Activated CD4-positive, alpha-beta memory T cell treated with anti-CD3 and anti-CD28 coated beads for 36 hours (primary cell): ENCODE data around the gene KCND3. TPM values are rescaled to one million over a fixed set of nuclear protein-coding genes. Genes with fewer than 3 reads are reported as not detected.

ENCODE experiments used
- CTCF ChIA-PET: fragments of 350-600 bp; sonication (Branson Sonifier 250); formaldehyde crosslinking; loops from one replicate; lab custom pipeline; 2021; ENCODE audit warnings: antibody characterized with exemption, inconsistent platforms; lab: Charles Lee
- POLR2A ChIA-PET: fragments of 350-600 bp; sonication (Branson Sonifier 250); formaldehyde crosslinking; loops from one replicate; lab custom pipeline; 2021; ENCODE audit warnings: antibody characterized with exemption; lab: Charles Lee
- DNase-seq: peaks from one replicate; pipeline ENCODE4 v3.0.0-alpha.2; 2020
- H3K27ac Mint-ChIP-seq: one replicate; pipeline ENCODE4 v1.8.0; 2021; ENCODE audit warnings: mixed read lengths
- H3K27me3 Mint-ChIP-seq: one replicate; pipeline ENCODE4 v1.8.0; 2021; ENCODE audit warnings: mixed read lengths
- H3K36me3 Mint-ChIP-seq: one replicate; pipeline ENCODE4 v1.8.0; 2021; ENCODE audit warnings: mixed read lengths
- H3K4me1 Mint-ChIP-seq: one replicate; pipeline ENCODE4 v1.8.0; 2021; ENCODE audit warnings: low read depth, mixed read lengths
- H3K4me3 Mint-ChIP-seq: one replicate; pipeline ENCODE4 v1.8.0; 2021; ENCODE audit warnings: mild to moderate bottlenecking, mixed read lengths
- H3K9me3 Mint-ChIP-seq: one replicate; pipeline ENCODE4 v1.8.0; 2021; ENCODE audit warnings: mixed read lengths
- intact Hi-C: fragments of 100-400 bp; cut with micrococcal nuclease; formaldehyde crosslinking; loops from one replicate; pipeline ENCODE4 v1.15.1; 2023
- total RNA-seq, 2 experiments: library from RNA; stranded (reverse); gene quantifications; one replicate each; pipeline ENCODE4 v1.2.3, GENCODE V29; 2021

KCND3 gene
- total RNA-seq, 2 experiments from 2014 or later = not detected

GRCh38 chr1:111903871-111904449, 85.5 kb downstream of the KCND3 start:
- CTCF ChIA-PET = no interaction called here
- Mint-ChIP-seq H3K9me3 (no peaks in the 10 kb centered on the region), H3K36me3 (no peaks in the 10 kb centered on the region)

GRCh38 chr1:111903148-111903870, 86.2 kb downstream of the KCND3 start:
- no peaks in the 10 kb centered on the region for H3K9me3 Mint-ChIP-seq
- no peak overlapping the region for H3K4me3 Mint-ChIP-seq
- peaks cover 12% of the 10 kb centered on the region for H3K4me1 Mint-ChIP-seq
- H3K36me3 Mint-ChIP-seq = no peaks in the 10 kb centered on the region
- H3K27me3 Mint-ChIP-seq = peaks cover 15% of the 10 kb centered on the region
- intact Hi-C loops = no loop called here
- DNase-seq = no peak
- H3K27ac Mint-ChIP-seq = no peak overlapping the region
- ChIA-PET POLR2A (no interaction called here), CTCF (no interaction called here)

More at GRCh38 chr1:111903871-111904449, 85.5 kb downstream of the KCND3 start:
- intact Hi-C loops = no loop called here
- H3K4me1 Mint-ChIP-seq = peaks cover 12% of the 10 kb centered on the region
- no peak overlapping the region for H3K4me3 Mint-ChIP-seq
- POLR2A ChIA-PET = no interaction called here
- peaks cover 19% of the 10 kb centered on the region for H3K27me3 Mint-ChIP-seq
- no peak for DNase-seq
- no peak overlapping the region for H3K27ac Mint-ChIP-seq

GRCh38 chr1:111895469-111895868, 94.0 kb downstream of the KCND3 start:
- POLR2A ChIA-PET = no interaction called here
- Mint-ChIP-seq H3K4me1 (no peaks in the 10 kb centered on the region), H3K9me3 (no peaks in the 10 kb centered on the region), H3K36me3 (no peaks in the 10 kb centered on the region), H3K27me3 (peaks cover 14% of the 10 kb centered on the region), H3K4me3 (no peak overlapping the region), H3K27ac (no peak overlapping the region)
- CTCF ChIA-PET = no interaction called here
- intact Hi-C loops = no loop called here
- no peak for DNase-seq

GRCh38 chr1:111895017-111895416, 94.5 kb downstream of the KCND3 start:
- peaks cover 14% of the 10 kb centered on the region for H3K27me3 Mint-ChIP-seq
- H3K4me1 Mint-ChIP-seq = no peaks in the 10 kb centered on the region
- H3K4me3 Mint-ChIP-seq = no peak overlapping the region
- H3K36me3 Mint-ChIP-seq = no peaks in the 10 kb centered on the region
- ChIA-PET POLR2A (no interaction called here), CTCF (no interaction called here)
- intact Hi-C loops = no loop called here
- no peak for DNase-seq
- no peak overlapping the region for H3K27ac Mint-ChIP-seq
- no peaks in the 10 kb centered on the region for H3K9me3 Mint-ChIP-seq

- Mint-ChIP-seq H3K27me3 (peaks cover 14% of the 10 kb centered on the region), H3K4me1 (no peaks in the 10 kb centered on the region), H3K36me3 (no peaks in the 10 kb centered on the region), H3K4me3 (no peak overlapping the region), H3K9me3 (no peaks in the 10 kb centered on the region), H3K27ac (no peak overlapping the region)
- CTCF ChIA-PET = no interaction called here
- POLR2A ChIA-PET = no interaction called here
- DNase-seq = no peak
- intact Hi-C loops = no loop called here
Measured at GRCh38 chr1:111894497-111894896, 95.0 kb downstream of the KCND3 start.

GRCh38 chr1:111891566-111891965, 97.9 kb downstream of the KCND3 start:
- no peak overlapping the region for H3K4me3 Mint-ChIP-seq
- DNase-seq = no peak
- H3K4me1 Mint-ChIP-seq = peaks cover 4% of the 10 kb centered on the region
- no peak overlapping the region for H3K27ac Mint-ChIP-seq
- CTCF ChIA-PET = no interaction called here
- H3K9me3 Mint-ChIP-seq = no peaks in the 10 kb centered on the region
- intact Hi-C loops = no loop called here
- H3K27me3 Mint-ChIP-seq = peaks cover 12% of the 10 kb centered on the region
- no peaks in the 10 kb centered on the region for H3K36me3 Mint-ChIP-seq
- POLR2A ChIA-PET = no interaction called here

- H3K4me3 Mint-ChIP-seq = no peak overlapping the region
- no peaks in the 10 kb centered on the region for H3K9me3 Mint-ChIP-seq
- H3K4me1 Mint-ChIP-seq = peaks cover 4% of the 10 kb centered on the region
- DNase-seq = no peak
- peaks cover 12% of the 10 kb centered on the region for H3K27me3 Mint-ChIP-seq
- ChIA-PET CTCF (no interaction called here), POLR2A (no interaction called here)
- no peaks in the 10 kb centered on the region for H3K36me3 Mint-ChIP-seq
- intact Hi-C loops = no loop called here
- H3K27ac Mint-ChIP-seq = no peak overlapping the region
Measured at GRCh38 chr1:111888740-111889376, 100.6 kb downstream of the KCND3 start.

GRCh38 chr1:111887875-111888274, 101.6 kb downstream of the KCND3 start:
- H3K4me3 Mint-ChIP-seq = no peak overlapping the region
- intact Hi-C loops = no loop called here
- DNase-seq = no peak
- H3K36me3 Mint-ChIP-seq = no peaks in the 10 kb centered on the region
- H3K27ac Mint-ChIP-seq = no peak overlapping the region
- POLR2A ChIA-PET = no interaction called here
- CTCF ChIA-PET = no interaction called here
- H3K9me3 Mint-ChIP-seq = no peaks in the 10 kb centered on the region
- H3K27me3 Mint-ChIP-seq = peaks cover 17% of the 10 kb centered on the region
- peaks cover 4% of the 10 kb centered on the region for H3K4me1 Mint-ChIP-seq

GRCh38 chr1:111887385-111887784, 102.1 kb downstream of the KCND3 start:
- H3K27me3 Mint-ChIP-seq = peaks cover 18% of the 10 kb centered on the region
- no peak overlapping the region for H3K4me3 Mint-ChIP-seq
- peaks cover 4% of the 10 kb centered on the region for H3K4me1 Mint-ChIP-seq
- intact Hi-C loops = no loop called here
- POLR2A ChIA-PET = no interaction called here
- H3K36me3 Mint-ChIP-seq = no peaks in the 10 kb centered on the region
- H3K27ac Mint-ChIP-seq = no peak overlapping the region
- H3K9me3 Mint-ChIP-seq = no peaks in the 10 kb centered on the region
- CTCF ChIA-PET = no interaction called here
- DNase-seq = no peak

GRCh38 chr1:111886741-111887140, 102.7 kb downstream of the KCND3 start:
- Mint-ChIP-seq H3K9me3 (no peaks in the 10 kb centered on the region), H3K4me1 (peaks cover 4% of the 10 kb centered on the region), H3K4me3 (no peak overlapping the region), H3K27me3 (peaks cover 19% of the 10 kb centered on the region), H3K36me3 (no peaks in the 10 kb centered on the region), H3K27ac (no peak overlapping the region)
- no peak for DNase-seq
- CTCF ChIA-PET = no interaction called here
- intact Hi-C loops = no loop called here
- POLR2A ChIA-PET = no interaction called here

GRCh38 chr1:111884772-111885443, 104.6 kb downstream of the KCND3 start:
- ChIA-PET CTCF (no interaction called here), POLR2A (no interaction called here)
- intact Hi-C loops = no loop called here
- Mint-ChIP-seq H3K4me3 (no peak overlapping the region), H3K27ac (no peak overlapping the region), H3K36me3 (no peaks in the 10 kb centered on the region), H3K27me3 (peaks cover 26% of the 10 kb centered on the region), H3K4me1 (peaks cover 4% of the 10 kb centered on the region), H3K9me3 (no peaks in the 10 kb centered on the region)
- no peak for DNase-seq

- H3K4me3 Mint-ChIP-seq = no peak overlapping the region
- intact Hi-C loops = no loop called here
- H3K9me3 Mint-ChIP-seq = no peaks in the 10 kb centered on the region
- no peak for DNase-seq
- H3K27ac Mint-ChIP-seq = no peak overlapping the region
- no peaks in the 10 kb centered on the region for H3K4me1 Mint-ChIP-seq
- no peaks in the 10 kb centered on the region for H3K36me3 Mint-ChIP-seq
- peaks cover 30% of the 10 kb centered on the region for H3K27me3 Mint-ChIP-seq
- CTCF ChIA-PET = no interaction called here
- POLR2A ChIA-PET = no interaction called here
Measured at GRCh38 chr1:111882986-111883560, 106.4 kb downstream of the KCND3 start.
